Brain microvascular endothelial cell (primary cell): Measurements from ENCODE around the gene SNIP1.
A peak's percentile ranks its signal among the peaks of the same experiment; 100 is the strongest.

Experiments used
- DNase-seq: peaks from one replicate; pipeline ENCODE4 v3.0.0-alpha.2; 2020
- H3K27ac ChIP-seq: fragments of 250-450 bp; sonication (Bioruptor Pico); 2 replicates; pipeline ENCODE4 v1.5.1; 2020; ENCODE audit warnings: mild to moderate bottlenecking, moderate library complexity
- H3K27me3 ChIP-seq: fragments of 250-450 bp; sonication (Bioruptor Pico); replicated peaks from 2 replicates; pipeline ENCODE4 v1.5.1; 2020; ENCODE audit warnings: mild to moderate bottlenecking
- H3K36me3 ChIP-seq: fragments of 250-450 bp; sonication (Bioruptor Pico); replicated peaks from 2 replicates; pipeline ENCODE4 v1.5.1; 2020; ENCODE audit warnings: mild to moderate bottlenecking
- H3K4me3 ChIP-seq: 2 replicates; pipeline ENCODE4 v1.5.1; 2011; ENCODE audit warnings: low read depth, mild to moderate bottlenecking, control low read depth, low read length, moderate library complexity
- CTCF ChIP-seq: IDR thresholded peaks from 2 replicates; pipeline ENCODE4 v1.5.1; 2011; ENCODE audit warnings: low read depth, mild to moderate bottlenecking, moderate library complexity, low read length, control low read depth, inconsistent platforms; ENCODE audit errors: missing control alignments
- in situ Hi-C: cut with HindIII; loops from 2 replicates; pipeline ENCODE4 v1.10.0; 2017; ENCODE audit warnings: low sequenced_read_pairs, low pct_ligation_motif_present

SNIP1 gene

GRCh38 chr1:37517569-37517968, 36.5 kb downstream of the SNIP1 start:
- in situ Hi-C loops, result no loop called here
- Histone ChIP-seq H3K4me3 (no peak overlapping the region), H3K27me3 (no peaks in the 10 kb centered on the region), H3K36me3 (peaks cover 6% of the 10 kb centered on the region), H3K27ac (no peak overlapping the region)
- TF ChIP-seq CTCF, result no peak
- no peak for DNase-seq

- DNase-seq, result no peak
- no peak for TF ChIP-seq CTCF
- no peaks in the 10 kb centered on the region for H3K27me3 ChIP-seq
- peak overlapping the region; percentile 64 for H3K4me3 ChIP-seq
- H3K27ac ChIP-seq, result peak overlapping the region; percentile 66
- peaks cover 16% of the 10 kb centered on the region for H3K36me3 ChIP-seq
- in situ Hi-C loops, result no loop called here
These were observed 38.7 kb downstream of the SNIP1 start for GRCh38 chr1:37515185-37516034.

- in situ Hi-C loops, result no loop called here
- peak; percentile 31 for TF ChIP-seq CTCF
- peak; percentile 62 for DNase-seq
- Histone ChIP-seq H3K27me3 (no peaks in the 10 kb centered on the region), H3K36me3 (peaks cover 16% of the 10 kb centered on the region), H3K27ac (peak within 1 kb of the TSS; percentile 66), H3K4me3 (peak within 1 kb of the TSS; percentile 64)
These were observed 39.5 kb downstream of the SNIP1 start, which contains the start of gene MEAF6 for GRCh38 chr1:37514350-37515184. MEAF6 (minus strand) TSS chr1:37514766; CDS start chr1:37514746, 20 bp downstream.

- peak overlapping the region; percentile 64 for H3K4me3 ChIP-seq
- peak overlapping the region; percentile 15 for H3K27ac ChIP-seq
- TF ChIP-seq CTCF, result no peak
- peak; percentile 4 for DNase-seq
- peaks cover 22% of the 10 kb centered on the region for H3K36me3 ChIP-seq
- H3K27me3 ChIP-seq, result no peaks in the 10 kb centered on the region
- in situ Hi-C loops, result no loop called here
These were observed 40.2 kb downstream of the SNIP1 start for GRCh38 chr1:37513795-37514349.

- peaks cover 41% of the 10 kb centered on the region for H3K36me3 ChIP-seq
- no peaks in the 10 kb centered on the region for H3K27me3 ChIP-seq
- no peak for DNase-seq
- in situ Hi-C loops, result no loop called here
- no peak overlapping the region for H3K27ac ChIP-seq
- TF ChIP-seq CTCF, result peak; percentile 44
- no peak overlapping the region for H3K4me3 ChIP-seq
These were observed 44.9 kb downstream of the SNIP1 start for GRCh38 chr1:37509181-37509580.
